HCT116 (cell line): ENCODE results near the gene CSHL1. TPM values are rescaled to one million over a fixed set of nuclear protein-coding genes. Genes with fewer than 3 reads are reported as not detected.

Source experiments
- total RNA-seq: library from RNA; stranded (reverse); gene quantifications from one replicate; pipeline ENCODE4 v1.2.1, GENCODE V29; 2021; ENCODE audit not compliant: unreplicated experiment

Gene CSHL1
- total RNA-seq, 1 experiment from 2014 or later: not detected

Other genes with a start within 250 kb of the CSHL1 start
- gene LIMD2, start 211.1 kb downstream of the CSHL1 start, total RNA-seq: 8.4 TPM
- 38.0 TPM for gene STRADA, start 169.5 kb downstream of the CSHL1 start, total RNA-seq
- 117 TPM for gene CCDC47, start 137.7 kb downstream of the CSHL1 start, total RNA-seq
- 174 TPM for gene DDX42, start 137.1 kb downstream of the CSHL1 start, total RNA-seq
- gene PSMC5, start 83.8 kb downstream of the CSHL1 start, total RNA-seq: 193 TPM
- gene FTSJ3, start 83.6 kb downstream of the CSHL1 start, total RNA-seq: 70.9 TPM
- gene SMARCD2, start 68.6 kb downstream of the CSHL1 start, total RNA-seq: 168 TPM
- gene CSH2, start 37.6 kb downstream of the CSHL1 start, total RNA-seq: not detected
- gene GH2, start 29.3 kb downstream of the CSHL1 start, total RNA-seq: not detected
- not detected for gene CSH1, start 14.7 kb downstream of the CSHL1 start, total RNA-seq
- gene GH1, start 7.6 kb upstream of the CSHL1 start, total RNA-seq: not detected
- gene CD79B, start 21.1 kb upstream of the CSHL1 start, total RNA-seq: 0.59 TPM
- gene SCN4A, start 61.7 kb upstream of the CSHL1 start, total RNA-seq: 2.7 TPM
- gene PRR29, start 87.1 kb upstream of the CSHL1 start, total RNA-seq: not detected
- gene ICAM2, start 109.4 kb upstream of the CSHL1 start, total RNA-seq: 0.61 TPM
- gene ERN1, start 218.9 kb upstream of the CSHL1 start, total RNA-seq: 28.2 TPM